ENCODE data around the gene MFAP3. TPM values are rescaled to one million over a fixed set of nuclear protein-coding genes. Genes with fewer than 3 reads are reported as not detected.

The MFAP3 gene
- polyA plus RNA-seq, 1 donor (not counting 4 experiments of a cell fraction or from before 2014, with no cell fraction given), result 43.4 TPM

DNA sequence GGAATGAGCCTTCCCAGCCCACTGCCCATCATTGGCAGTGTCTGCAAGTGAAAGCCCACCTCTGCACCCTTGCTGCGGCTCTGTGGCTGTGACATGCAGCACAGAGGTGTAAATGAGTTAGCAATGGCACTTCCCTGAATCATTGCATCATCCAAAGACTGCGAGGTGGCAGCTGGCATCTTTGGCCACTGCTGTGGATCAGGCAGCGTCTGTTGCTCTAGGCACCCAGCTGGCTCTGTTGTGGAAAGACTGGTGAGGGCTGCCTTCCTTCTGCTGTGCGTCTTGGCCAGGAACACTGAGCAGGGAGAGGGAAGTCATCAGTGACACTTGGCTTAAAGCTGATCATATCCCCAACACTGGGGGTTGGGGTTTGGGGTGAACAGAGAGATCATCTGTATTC, 64.5 kb downstream of the MFAP3 start:
- TF ChIP-seq, protein P1, sequence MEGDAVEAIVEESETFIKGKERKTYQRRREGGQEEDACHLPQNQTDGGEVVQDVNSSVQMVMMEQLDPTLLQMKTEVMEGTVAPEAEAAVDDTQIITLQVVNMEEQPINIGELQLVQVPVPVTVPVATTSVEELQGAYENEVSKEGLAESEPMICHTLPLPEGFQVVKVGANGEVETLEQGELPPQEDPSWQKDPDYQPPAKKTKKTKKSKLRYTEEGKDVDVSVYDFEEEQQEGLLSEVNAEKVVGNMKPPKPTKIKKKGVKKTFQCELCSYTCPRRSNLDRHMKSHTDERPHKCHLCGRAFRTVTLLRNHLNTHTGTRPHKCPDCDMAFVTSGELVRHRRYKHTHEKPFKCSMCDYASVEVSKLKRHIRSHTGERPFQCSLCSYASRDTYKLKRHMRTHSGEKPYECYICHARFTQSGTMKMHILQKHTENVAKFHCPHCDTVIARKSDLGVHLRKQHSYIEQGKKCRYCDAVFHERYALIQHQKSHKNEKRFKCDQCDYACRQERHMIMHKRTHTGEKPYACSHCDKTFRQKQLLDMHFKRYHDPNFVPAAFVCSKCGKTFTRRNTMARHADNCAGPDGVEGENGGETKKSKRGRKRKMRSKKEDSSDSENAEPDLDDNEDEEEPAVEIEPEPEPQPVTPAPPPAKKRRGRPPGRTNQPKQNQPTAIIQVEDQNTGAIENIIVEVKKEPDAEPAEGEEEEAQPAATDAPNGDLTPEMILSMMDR (optimal IDR thresholded peaks at IDR 0.05 in 1 of 3, IDR thresholded peaks at IDR 0.05 in 1 of 3, conservative IDR thresholded peaks at IDR 0.05 in 1 of 3; ENCODE audit: extremely low read depth in 1 of 3, insufficient read depth in 2 of 3, low read length in 3 of 3), result no peak
- no peak for TF ChIP-seq EZH2 (IDR thresholded peaks at IDR 0.05; ENCODE audit: low read length)
- Histone ChIP-seq H3K27me3 (ENCODE audit: control insufficient read depth, extremely low read depth, insufficient read depth, low read length) (no peaks in the 10 kb centered on the region), H2AFZ (ENCODE audit: control insufficient read depth, low read length) (no peak overlapping the region), H3K9me1 (ENCODE audit: control insufficient read depth, extremely low read depth, insufficient read depth, low read length) (no peaks in the 10 kb centered on the region), H4K20me1 (ENCODE audit: control insufficient read depth, extremely low read depth, insufficient read depth, low read length) (no peaks in the 10 kb centered on the region), H3K79me2 (ENCODE audit: control insufficient read depth, insufficient read depth, low read length) (no peaks in the 10 kb centered on the region), H3K36me3 (ENCODE audit: control insufficient read depth in 2 of 2, extremely low read depth in 1 of 2, insufficient read depth in 2 of 2, low read length in 2 of 2) (no peaks in the 10 kb centered on the region), H3K4me3 (ENCODE audit: control insufficient read depth in 2 of 3, extremely low read depth in 1 of 3, insufficient read depth in 2 of 3, low read depth in 1 of 3, low read length in 3 of 3) (no peak overlapping the region), H3K27ac (ENCODE audit: control insufficient read depth, insufficient read depth, low read length) (no peak overlapping the region), H3K9ac (ENCODE audit: control insufficient read depth, extremely low read depth, insufficient read depth, low read length) (no peak overlapping the region), H3K4me1 (ENCODE audit: control insufficient read depth, extremely low read depth, insufficient read depth, low read length) (no peaks in the 10 kb centered on the region), H3K9me3 (ENCODE audit: control insufficient read depth, low read depth, low read length) (no peaks in the 10 kb centered on the region), H3K4me2 (ENCODE audit: control insufficient read depth, extremely low read depth, insufficient read depth, low read depth, low read length) (no peak overlapping the region)
- FAIRE-seq (no peak), DNase-seq (ENCODE audit: low read depth, low spot score) (no peak)
- dilution Hi-C loops (cut with MboI; ENCODE audit: extremely low pct_ligation_motif_present, low sequenced_read_pairs), result no loop called here

Other genes starting within 250 kb of the MFAP3 start
- 16.3 to 18.3 TPM (median 16.3 TPM) in 3 replicates for gene FAM114A2, start 57 bp upstream of the MFAP3 start, polyA plus RNA-seq
- gene GALNT10, start 151.8 kb downstream of the MFAP3 start, polyA plus RNA-seq, result 11.5 to 24.8 TPM (median 17.9 TPM) in 3 replicates